Liver (tissue), 9 donors: Measurements from ENCODE around the gene RNF175. TPM values are rescaled to one million over a fixed set of nuclear protein-coding genes. Genes with fewer than 3 reads are reported as not detected.

Source experiments
- DNase-seq: peaks from one replicate; pipeline ENCODE4 v3.0.0-alpha.2; 2017; ENCODE audit warnings: low spot score
- H3K27ac ChIP-seq, 2 donors: one replicate each; pipeline ENCODE4 v1.7.0; 2013; ENCODE audit warnings: inconsistent platforms in 2 of 2, low read length in 2 of 2, control low read depth in 1 of 2, low read depth in 1 of 2, mild to moderate bottlenecking in 1 of 2
- H3K27me3 ChIP-seq, 4 donors: one replicate each; pipeline versions ENCODE4 v1.6.1 to v1.7.0; 2013; ENCODE audit warnings: low read length in 3 of 4, inconsistent platforms in 1 of 4, mild to moderate bottlenecking in 1 of 4, moderate library complexity in 1 of 4; ENCODE audit not compliant: control insufficient read depth in 4 of 4, insufficient read depth in 4 of 4
- H3K36me3 ChIP-seq, 4 donors: one replicate each; pipeline versions ENCODE4 v1.6.1 to v1.7.0; 2013; ENCODE audit warnings: low read length in 3 of 4, mild to moderate bottlenecking in 3 of 4, low read depth in 1 of 4, moderate library complexity in 1 of 4; ENCODE audit not compliant: control insufficient read depth in 4 of 4, insufficient read depth in 3 of 4
- H3K4me1 ChIP-seq, 4 donors: one replicate each; pipeline versions ENCODE4 v1.6.1 to v1.7.0; 2013; ENCODE audit warnings: low read length in 3 of 4, mild to moderate bottlenecking in 3 of 4, moderate library complexity in 1 of 4; ENCODE audit not compliant: control insufficient read depth in 4 of 4, insufficient read depth in 4 of 4
- H3K4me3 ChIP-seq, 3 donors: one replicate each; pipeline versions ENCODE4 v1.6.1 to v1.7.0; 2013; ENCODE audit warnings: low read length in 3 of 3, control low read depth in 1 of 3, low read depth in 1 of 3, mild to moderate bottlenecking in 1 of 3
- H3K9ac ChIP-seq, 2 donors: one replicate each; pipeline ENCODE4 v1.7.0; 2013; ENCODE audit warnings: low read length in 2 of 2, mild to moderate bottlenecking in 2 of 2, moderate library complexity in 2 of 2, control low read depth in 1 of 2, low read depth in 1 of 2
- H3K9me3 ChIP-seq, 4 donors: one replicate each; pipeline versions ENCODE4 v1.6.1 to v1.7.0; 2013; ENCODE audit warnings: low read length in 3 of 4; ENCODE audit not compliant: control insufficient read depth in 4 of 4
- ATF3 ChIP-seq: IDR thresholded peaks from 2 replicates; pipeline ENCODE4 v1.6.1; 2016; ENCODE audit warnings: antibody characterized with exemption
- CTCF ChIP-seq: fragments of 150-350 bp; IDR thresholded peaks from 2 replicates; pipeline ENCODE4 v1.5.1; 2017; ENCODE audit warnings: improper control_type of control experiment, low read depth, low read length; ENCODE audit not compliant: missing input control
- EGR1 ChIP-seq, 2 donors: IDR thresholded peaks; 2 replicates each; pipeline ENCODE4 v1.6.1; 2016 to 2018; ENCODE audit warnings: antibody characterized with exemption in 2 of 2, low read depth in 2 of 2
- FOXA1 ChIP-seq: IDR thresholded peaks from 2 replicates; pipeline ENCODE4 v1.6.1; 2016; ENCODE audit warnings: antibody characterized with exemption
- FOXA2 ChIP-seq: IDR thresholded peaks from 2 replicates; pipeline ENCODE4 v1.6.1; 2016; ENCODE audit warnings: antibody characterized with exemption
- GABPA ChIP-seq, 2 donors: IDR thresholded peaks in 1 of 2; conservative IDR thresholded peaks in 1 of 2; 2 replicates each; pipeline ENCODE4 v1.6.1; 2016; ENCODE audit warnings: antibody characterized with exemption in 2 of 2, mild to moderate bottlenecking in 1 of 2, moderate library complexity in 1 of 2
- HNF4A ChIP-seq, 2 donors: conservative IDR thresholded peaks; 2 replicates each; pipeline ENCODE4 v1.6.1; 2016; ENCODE audit warnings: antibody characterized with exemption in 2 of 2, mild to moderate bottlenecking in 2 of 2
- HNF4G ChIP-seq: IDR thresholded peaks from 2 replicates; pipeline ENCODE4 v1.6.1; 2016; ENCODE audit warnings: antibody characterized with exemption
- JUND ChIP-seq, 2 donors: IDR thresholded peaks; 2 replicates each; pipeline ENCODE4 v1.6.1; 2016; ENCODE audit warnings: antibody characterized with exemption in 2 of 2
- MAX ChIP-seq: IDR thresholded peaks from 2 replicates; pipeline ENCODE4 v1.6.1; 2016; ENCODE audit warnings: antibody characterized with exemption
- NR2F2 ChIP-seq: IDR thresholded peaks from 2 replicates; pipeline ENCODE4 v1.6.1; 2016; ENCODE audit warnings: antibody characterized with exemption
- RAD21 ChIP-seq, 2 donors: IDR thresholded peaks; 2 replicates each; pipeline ENCODE4 v1.6.1; 2016; ENCODE audit warnings: antibody characterized with exemption in 2 of 2, mild to moderate bottlenecking in 2 of 2
- REST ChIP-seq: IDR thresholded peaks from 2 replicates; pipeline ENCODE4 v1.6.1; 2016; ENCODE audit warnings: antibody characterized with exemption, mild to moderate bottlenecking
- RXRA ChIP-seq, 2 donors: IDR thresholded peaks; 2 replicates each; pipeline ENCODE4 v1.6.1; 2017 to 2018; ENCODE audit warnings: antibody characterized with exemption in 2 of 2, mild to moderate bottlenecking in 1 of 2
- SP1 ChIP-seq: IDR thresholded peaks from 2 replicates; pipeline ENCODE4 v1.6.1; 2018; ENCODE audit warnings: antibody characterized with exemption, mild to moderate bottlenecking
- TAF1 ChIP-seq: conservative IDR thresholded peaks from 2 replicates; pipeline ENCODE4 v1.6.1; 2016; ENCODE audit warnings: antibody characterized with exemption, mild to moderate bottlenecking
- YY1 ChIP-seq: IDR thresholded peaks from 2 replicates; pipeline ENCODE4 v1.6.1; 2016; ENCODE audit warnings: antibody characterized with exemption, mild to moderate bottlenecking
- ZBTB33 ChIP-seq: IDR thresholded peaks from 2 replicates; pipeline ENCODE4 v1.6.1; 2016; ENCODE audit warnings: antibody characterized with exemption
- WGBS: extraction: QIAGEN DNeasy Blood & Tissue Kit; methylation state at CpG from one replicate; pipeline ENCODE4 v1.1.7; 2013; 5-methylcytosine and 5-hydroxymethylcytosine counted together
- polyA plus RNA-seq, 2 donors: library from polyadenylated mRNA; stranded (reverse) in 1 of 2; unstranded in 1 of 2; fragments of 200-250 nt in 1 of 2; fragments of >200 nt in 1 of 2; fragmentation: Nextera tagmentation in 1 of 2; extraction: Ambion mirVana in 1 of 2; gene quantifications; one replicate each; pipeline versions ENCODE4 v1.2.1 to v1.2.3, GENCODE V29; 2013 to 2015
- total RNA-seq, 2 donors: library from RNA; depleted of rRNA; stranded (reverse); fragments of >200 nt; gene quantifications; one replicate each; pipeline ENCODE4 v1.2.3, GENCODE V29; 2014
- donor health status: healthy.
- donor health status: healthy.
- donor health status: healthy.
- donor health status: healthy.
- donor health status: healthy.

Gene RNF175
- total and polyA plus RNA-seq, 4 donors = 0.08 to 0.65 (median 0.24) TPM; not detected in 1

GRCh38 chr4:153755186-153755585, 4.6 kb downstream of the RNF175 start:
- H3K9me3 ChIP-seq = no peaks in the 10 kb centered on the region
- no peak overlapping the region for H3K27ac ChIP-seq
- 67% methylated on average over 2 of the region's 2 CpGs for WGBS
- H3K36me3 ChIP-seq = no peaks in the 10 kb centered on the region
- H3K27me3 ChIP-seq = peaks cover 0 to 7% (median 0%) of the 10 kb centered on the region in 4 donors
- peaks cover 0 to 9% (median 4%) of the 10 kb centered on the region in 4 donors for H3K4me1 ChIP-seq
- TF ChIP-seq FOXA2 (no peak), SP1 (no peak), MAX (no peak), ZBTB33 (no peak), GABPA (IDR thresholded peaks at IDR 0.05 in 1 of 2, conservative IDR thresholded peaks at IDR 0.05 in 1 of 2) (no peak), HNF4G (no peak), EGR1 (IDR thresholded peaks at IDR 0.05; ENCODE audit: low read depth in 2 of 2) (no peak)
- no peak overlapping the region for H3K9ac ChIP-seq
- DNase-seq = no peak
- H3K4me3 ChIP-seq = no peak overlapping the region

GRCh38 chr4:153750197-153750817, 9.5 kb downstream of the RNF175 start:
- Histone ChIP-seq H3K9ac (no peak overlapping the region), H3K4me3 (no peak overlapping the region), H3K27ac (no peak overlapping the region), H3K9me3 (no peaks in the 10 kb centered on the region), H3K36me3 (no peaks in the 10 kb centered on the region), H3K27me3 (no peaks in the 10 kb centered on the region), H3K4me1 (no peaks in the 10 kb centered on the region)
- WGBS = 35% methylated on average over 5 of the region's 5 CpGs
- peak; percentile 69 for DNase-seq
- TF ChIP-seq JUND (IDR thresholded peaks at IDR 0.05) (peak in 1 of 2 donors; percentile 8), REST (no peak), TAF1 (no peak), ATF3 (no peak), YY1 (no peak), NR2F2 (no peak), EGR1 (IDR thresholded peaks at IDR 0.05; ENCODE audit: low read depth in 2 of 2) (no peak), ZBTB33 (no peak), HNF4A (conservative IDR thresholded peaks at IDR 0.05) (peak in 1 of 2 donors; percentile 19), FOXA1 (no peak), FOXA2 (no peak), SP1 (no peak), CTCF (peak; percentile 74), GABPA (IDR thresholded peaks at IDR 0.05 in 1 of 2, conservative IDR thresholded peaks at IDR 0.05 in 1 of 2) (no peak), MAX (no peak), RAD21 (IDR thresholded peaks at IDR 0.05) (peak; percentile 91 to 93), RXRA (IDR thresholded peaks at IDR 0.05) (no peak), HNF4G (no peak)
